HEK293 (cell line): ENCODE data around the gene PARVA.

Source experiments
- CTCF ChIA-PET: fragments of 350-600 bp; formaldehyde crosslinking; extraction: SDS; loops from one replicate; lab custom pipeline; 2021; ENCODE audit warnings: antibody characterized with exemption; lab: Yijun Ruan, JAX
- POLR2A ChIA-PET: fragments of 300-600 bp; formaldehyde crosslinking; extraction: SDS; loops from one replicate; lab custom pipeline; 2020; ENCODE audit warnings: antibody characterized with exemption, inconsistent platforms; lab: Yijun Ruan, JAX
- H3K27ac ChIP-seq: fragments of 200-500 bp; sonication (Bioruptor generic); 2 replicates; pipeline ENCODE4 v1.5.1; 2014; ENCODE audit warnings: low read depth, low read length, control low read depth, inconsistent platforms; ENCODE audit errors: extremely low read depth
- H3K36me3 ChIP-seq, 2 experiments: fragments of 200-500 bp in 1 of 2; sonication (Bioruptor generic) in 1 of 2; 1 replicate in 1 of 2; 2 replicates in 1 of 2; pipeline ENCODE4 v1.5.1; 2014 to 2017; ENCODE audit warnings: inconsistent platforms in 2 of 2, low read length in 2 of 2; ENCODE audit not compliant: control insufficient read depth in 2 of 2, insufficient read depth in 1 of 2
- H3K4me1 ChIP-seq: fragments of 200-500 bp; sonication (Bioruptor generic); 2 replicates; pipeline ENCODE4 v1.5.1; 2014; ENCODE audit warnings: mild to moderate bottlenecking, low read length, inconsistent platforms; ENCODE audit not compliant: control insufficient read depth, insufficient read depth
- H3K4me3 ChIP-seq: 2 replicates; pipeline ENCODE4 v1.5.1; 2011; ENCODE audit warnings: low read depth, mild to moderate bottlenecking, control low read depth, low read length, moderate library complexity
- H3K9me3 ChIP-seq: fragments of 200-500 bp; sonication (Bioruptor generic); 2 replicates; pipeline ENCODE4 v1.5.1; 2014; ENCODE audit warnings: low read depth, low read length, inconsistent platforms; ENCODE audit not compliant: control insufficient read depth, insufficient read depth
- BCL6B ChIP-seq: fragments of 450-650 bp; formaldehyde crosslinking; IDR thresholded peaks from 2 replicates; pipeline ENCODE4 v1.5.1; 2017; ENCODE audit warnings: missing biosample characterization, missing genetic modification characterization
- HOXC10 ChIP-seq: sonication (generic); formaldehyde crosslinking; IDR thresholded peaks from 2 replicates; pipeline ENCODE4 v1.8.1; 2023; ENCODE audit warnings: mild to moderate bottlenecking, missing genetic modification reagents
- HOXD13 ChIP-seq: sonication (generic); formaldehyde crosslinking; IDR thresholded peaks from 2 replicates; pipeline ENCODE4 v1.8.0; 2022; ENCODE audit warnings: missing genetic modification reagents, borderline replicate concordance
- KLF7 ChIP-seq: fragments of 450-650 bp; formaldehyde crosslinking; IDR thresholded peaks from 2 replicates; pipeline ENCODE4 v1.5.1; 2016; ENCODE audit warnings: missing biosample characterization, missing genetic modification characterization, borderline replicate concordance
- KLF8 ChIP-seq: fragments of 450-650 bp; formaldehyde crosslinking; IDR thresholded peaks from 2 replicates; pipeline ENCODE4 v1.5.1; 2016; ENCODE audit warnings: missing biosample characterization, missing genetic modification characterization
- PRDM10 ChIP-seq: fragments of 450-650 bp; formaldehyde crosslinking; IDR thresholded peaks from 2 replicates; pipeline ENCODE4 v1.5.1; 2016; ENCODE audit warnings: missing biosample characterization, missing genetic modification characterization
- SCRT2 ChIP-seq: fragments of 450-650 bp; formaldehyde crosslinking; IDR thresholded peaks from 2 replicates; pipeline ENCODE4 v1.5.1; 2016; ENCODE audit warnings: missing biosample characterization, missing genetic modification characterization
- ZBTB1 ChIP-seq: fragments of 450-650 bp; formaldehyde crosslinking; IDR thresholded peaks from 2 replicates; pipeline ENCODE4 v1.5.1; 2016; ENCODE audit warnings: missing biosample characterization, missing genetic modification characterization
- ZBTB6 ChIP-seq: fragments of 450-650 bp; formaldehyde crosslinking; IDR thresholded peaks from 2 replicates; pipeline ENCODE4 v1.5.1; 2017; ENCODE audit warnings: missing biosample characterization, missing genetic modification characterization
- ZBTB8A ChIP-seq: fragments of 450-650 bp; formaldehyde crosslinking; IDR thresholded peaks from 2 replicates; pipeline ENCODE4 v1.5.1; 2016; ENCODE audit warnings: missing biosample characterization, missing genetic modification characterization
- ZIC2 ChIP-seq: fragments of 450-650 bp; formaldehyde crosslinking; IDR thresholded peaks from 2 replicates; pipeline ENCODE4 v1.5.1; 2016; ENCODE audit warnings: missing biosample characterization, missing genetic modification characterization
- ZNF121 ChIP-seq: fragments of 450-650 bp; formaldehyde crosslinking; IDR thresholded peaks from 2 replicates; pipeline ENCODE4 v1.5.1; 2016; ENCODE audit warnings: missing biosample characterization, missing genetic modification characterization
- ZNF138 ChIP-seq: fragments of 450-650 bp; formaldehyde crosslinking; IDR thresholded peaks from 2 replicates; pipeline ENCODE4 v1.5.1; 2016; ENCODE audit warnings: missing biosample characterization, missing genetic modification characterization, borderline replicate concordance
- ZNF18 ChIP-seq: fragments of 450-650 bp; formaldehyde crosslinking; IDR thresholded peaks from 2 replicates; pipeline ENCODE4 v1.5.1; 2016; ENCODE audit warnings: missing biosample characterization, missing genetic modification characterization
- ZNF221 ChIP-seq: fragments of 450-650 bp; formaldehyde crosslinking; IDR thresholded peaks from 2 replicates; pipeline ENCODE4 v1.5.1; 2017; ENCODE audit warnings: missing biosample characterization, missing genetic modification characterization, borderline replicate concordance
- ZNF555 ChIP-seq: fragments of 450-650 bp; formaldehyde crosslinking; conservative IDR thresholded peaks from 2 replicates; pipeline ENCODE4 v1.5.1; 2017; ENCODE audit warnings: missing biosample characterization, mild to moderate bottlenecking, missing genetic modification characterization, inconsistent platforms
- ZNF664 ChIP-seq: fragments of 450-650 bp; formaldehyde crosslinking; IDR thresholded peaks from 2 replicates; pipeline ENCODE4 v1.5.1; 2016; ENCODE audit warnings: missing biosample characterization, missing genetic modification characterization
- ZNF747 ChIP-seq: fragments of 450-650 bp; formaldehyde crosslinking; IDR thresholded peaks from 2 replicates; pipeline ENCODE4 v1.5.1; 2016; ENCODE audit warnings: missing biosample characterization, missing genetic modification characterization
- ZSCAN4 ChIP-seq: fragments of 450-650 bp; formaldehyde crosslinking; IDR thresholded peaks from 2 replicates; pipeline ENCODE4 v1.5.1; 2017; ENCODE audit warnings: missing biosample characterization, missing genetic modification characterization

PARVA gene

GRCh38 chr11:12381875-12382274, 4.5 kb downstream of the PARVA start:
- no peak overlapping the region for H3K27ac ChIP-seq
- CTCF ChIA-PET = interaction anchor here (0.9 kb wide), 1 partner anchor 10 kb away, joined by 3 read pairs; no protein-coding TSS in a partner anchor
- no peaks in the 10 kb centered on the region for H3K4me1 ChIP-seq
- H3K36me3 ChIP-seq = peaks cover 0 to 7% of the 10 kb centered on the region in 2 experiments; a peak in 1 of 3 replicates
- POLR2A ChIA-PET = no interaction called here
- TF ChIP-seq SCRT2 (tag by site-specific recombination) = 0 out of 2 replicates have a peak, but pooled peaks have one; percentile 28
- TF ChIP-seq ZNF555 = no peak
- no peaks in the 10 kb centered on the region for H3K9me3 ChIP-seq
- H3K4me3 ChIP-seq = no peak overlapping the region

- Histone ChIP-seq H3K9me3 (no peaks in the 10 kb centered on the region), H3K4me1 (no peaks in the 10 kb centered on the region), H3K36me3 (peaks cover 0 to 7% of the 10 kb centered on the region in 2 experiments; a peak in 1 of 3 replicates), H3K27ac (no peak overlapping the region), H3K4me3 (no peak overlapping the region)
- ChIA-PET POLR2A (no interaction called here), CTCF (interaction anchor here (0.6 to 0.9 kb wide), 2 partner anchors 9 to 1330 kb away, joined by 3 read pairs; no protein-coding TSS in a partner anchor)
- TF ChIP-seq ZNF221 (no peak), HOXD13 (CRISPR knock-in tag) (no peak), ZNF138 (tag by site-specific recombination) (no peak), ZSCAN4 (tag by site-specific recombination) (no peak), ZBTB8A (tag by site-specific recombination) (no peak), ZNF747 (no peak), KLF7 (tag by site-specific recombination) (no peak), ZNF18 (no peak), ZBTB6 (tag by site-specific recombination) (no peak), PRDM10 (tag by site-specific recombination) (no peak), ZNF664 (no peak), HOXC10 (CRISPR knock-in tag) (no peak), ZNF121 (tag by site-specific recombination) (no peak), ZNF555 (no peak), BCL6B (no peak), ZBTB1 (no peak), KLF8 (tag by site-specific recombination) (no peak), ZIC2 (tag by site-specific recombination) (no peak)
Observed at GRCh38 chr11:12382451-12382850, 5.1 kb downstream of the PARVA start.
